H1 (cell line): ENCODE data around the gene DLK2. TPM values are rescaled to one million over a fixed set of nuclear protein-coding genes. Genes with fewer than 3 reads are reported as not detected.

ENCODE experiments used
- CTCF ChIA-PET: fragments of 300-600 bp; sonication (Branson Sonifier 250); formaldehyde crosslinking; loops from one replicate; lab custom pipeline; 2021; ENCODE audit not compliant: partially characterized antibody; lab: Charles Lee
- POLR2A ChIA-PET: fragments of 300-600 bp; sonication (Branson Sonifier 250); formaldehyde crosslinking; loops from one replicate; lab custom pipeline; 2021; ENCODE audit warnings: inconsistent platforms; ENCODE audit not compliant: partially characterized antibody; lab: Charles Lee
- DNase-seq, 2 experiments: peaks; one replicate each; pipeline versions ENCODE4 v3.0.0 to v3.0.0-alpha.2; 2010 to 2022; ENCODE audit warnings: low spot score in 2 of 2, low read depth in 1 of 2, mixed read lengths in 1 of 2
- FAIRE-seq: peaks from 2 replicates; lab custom pipeline; 2011; peaks lifted over from hg19 to GRCh38; lab: Jason Lieb, UNC
- H2AFZ ChIP-seq: 2 replicates; pipeline ENCODE4 v1.8.1; 2012; ENCODE audit warnings: low read length, inconsistent platforms
- H2AK5ac ChIP-seq: 2 replicates; pipeline ENCODE4 v1.6.1; 2013; ENCODE audit warnings: low read depth, low read length
- H2BK120ac ChIP-seq: replicated peaks from 2 replicates; pipeline ENCODE3; 2013; ENCODE audit warnings: low read depth, low read length, inconsistent platforms
- H2BK12ac ChIP-seq: 2 replicates; pipeline ENCODE4 v1.6.1; 2013; ENCODE audit warnings: low read depth, low read length
- H2BK15ac ChIP-seq: 2 replicates; pipeline ENCODE4 v1.6.1; 2013; ENCODE audit warnings: low read length
- H2BK20ac ChIP-seq: 2 replicates; pipeline ENCODE4 v1.6.1; 2013; ENCODE audit warnings: low read length
- H2BK5ac ChIP-seq: 2 replicates; pipeline ENCODE4 v1.6.1; 2013; ENCODE audit warnings: low read depth, low read length
- H3K14ac ChIP-seq: 2 replicates; pipeline ENCODE4 v1.6.1; 2013; ENCODE audit warnings: inconsistent platforms; ENCODE audit not compliant: insufficient read length
- H3K18ac ChIP-seq: 2 replicates; pipeline ENCODE4 v1.6.1; 2013; ENCODE audit warnings: low read length; ENCODE audit errors: extremely low read depth
- H3K23ac ChIP-seq: 2 replicates; pipeline ENCODE4 v1.6.1; 2013; ENCODE audit warnings: inconsistent platforms; ENCODE audit not compliant: insufficient read length
- H3K23me2 ChIP-seq: 2 replicates; pipeline ENCODE4 v1.6.1; 2013; ENCODE audit warnings: low read depth, low read length
- H3K27ac ChIP-seq: 2 replicates; pipeline ENCODE4 v1.6.1; 2011; ENCODE audit warnings: low read depth, low read length, inconsistent platforms
- H3K27me3 ChIP-seq, 4 experiments: replicated peaks in 1 of 4; 1 replicate in 1 of 4; 2 replicates in 3 of 4; pipeline versions ENCODE4 v1.6.1 to v1.8.1; 2011 to 2013; ENCODE audit warnings: low read length in 3 of 4, mild to moderate bottlenecking in 3 of 4, inconsistent platforms in 2 of 4, mixed read lengths in 2 of 4, moderate library complexity in 1 of 4; ENCODE audit not compliant: control insufficient read depth in 3 of 4, insufficient read depth in 3 of 4; ENCODE audit errors: extremely low read depth in 1 of 4
- H3K36me3 ChIP-seq, 4 experiments: 2 replicates each; pipeline versions ENCODE4 v1.6.1 to v1.8.1; 2011 to 2013; ENCODE audit warnings: mild to moderate bottlenecking in 4 of 4, low read length in 3 of 4, moderate library complexity in 2 of 4, control low read depth in 1 of 4, inconsistent platforms in 1 of 4; ENCODE audit not compliant: insufficient read depth in 4 of 4, control insufficient read depth in 2 of 4
- H3K4ac ChIP-seq: replicated peaks from 2 replicates; pipeline ENCODE3; 2013; ENCODE audit warnings: low read length, low read depth, mixed read lengths, inconsistent platforms; ENCODE audit not compliant: insufficient read length
- H3K4me1 ChIP-seq, 4 experiments: replicated peaks in 1 of 4; 1 replicate in 1 of 4; 2 replicates in 3 of 4; pipeline versions ENCODE4 v1.6.1 to v1.8.1; 2011 to 2013; ENCODE audit warnings: low read length in 3 of 4, inconsistent platforms in 2 of 4, mixed read lengths in 1 of 4; ENCODE audit not compliant: insufficient read depth in 4 of 4, control insufficient read depth in 3 of 4
- H3K4me2 ChIP-seq, 2 experiments: 2 replicates each; pipeline versions ENCODE4 v1.6.1 to v1.8.1; 2011 to 2013; ENCODE audit warnings: low read depth in 2 of 2, low read length in 2 of 2, control low read depth in 1 of 2, inconsistent platforms in 1 of 2, mild to moderate bottlenecking in 1 of 2; ENCODE audit not compliant: insufficient read depth in 1 of 2
- H3K4me3 ChIP-seq, 4 experiments: fragments of 200-600, 300-600 bp in 1 of 4; sonication (generic), shearing (Covaris generic), sonication (Bioruptor Twin) in 1 of 4; 2 replicates each; pipeline versions ENCODE4 v1.5.1 to v1.8.1; 2011 to 2016; ENCODE audit warnings: low read length in 4 of 4, low read depth in 3 of 4, control low read depth in 2 of 4, inconsistent platforms in 2 of 4, mild to moderate bottlenecking in 2 of 4, mixed read lengths in 1 of 4, moderate library complexity in 1 of 4; ENCODE audit not compliant: insufficient read depth in 2 of 4; ENCODE audit errors: extremely low read depth in 1 of 4
- H3K56ac ChIP-seq: replicated peaks from 2 replicates; pipeline ENCODE3; 2013; ENCODE audit warnings: low read depth, mild to moderate bottlenecking, mixed read lengths, low read length, inconsistent platforms; ENCODE audit not compliant: insufficient read length
- H3K79me1 ChIP-seq: 2 replicates; pipeline ENCODE4 v1.6.1; 2013; ENCODE audit warnings: low read depth, low read length, control low read depth
- H3K79me2 ChIP-seq, 2 experiments: 2 replicates each; pipeline versions ENCODE4 v1.6.1 to v1.8.1; 2012 to 2013; ENCODE audit warnings: low read length in 2 of 2, mild to moderate bottlenecking in 2 of 2, inconsistent platforms in 1 of 2; ENCODE audit not compliant: insufficient read depth in 2 of 2, control insufficient read depth in 1 of 2
- H3K9ac ChIP-seq, 4 experiments: replicated peaks in 1 of 4; 1 replicate in 1 of 4; 2 replicates in 3 of 4; pipeline versions ENCODE4 v1.6.1 to v1.8.1; 2011 to 2013; ENCODE audit warnings: low read depth in 3 of 4, low read length in 3 of 4, control low read depth in 2 of 4, mild to moderate bottlenecking in 2 of 4, moderate library complexity in 2 of 4, inconsistent platforms in 1 of 4; ENCODE audit errors: extremely low read depth in 1 of 4
- H3K9me3 ChIP-seq, 2 experiments: 2 replicates each; pipeline versions ENCODE4 v1.6.1 to v1.8.1; 2012 to 2013; ENCODE audit warnings: mild to moderate bottlenecking in 2 of 2, moderate library complexity in 2 of 2, control low read depth in 1 of 2, inconsistent platforms in 1 of 2, low read depth in 1 of 2, low read length in 1 of 2, mixed read lengths in 1 of 2; ENCODE audit not compliant: insufficient read depth in 2 of 2
- H4K20me1 ChIP-seq, 2 experiments: replicated peaks in 1 of 2; 2 replicates each; pipeline versions ENCODE3 to v1.8.1; 2011 to 2013; ENCODE audit warnings: inconsistent platforms in 2 of 2, low read length in 2 of 2, mild to moderate bottlenecking in 1 of 2; ENCODE audit not compliant: insufficient read depth in 2 of 2, control insufficient read depth in 1 of 2
- H4K5ac ChIP-seq: 2 replicates; pipeline ENCODE4 v1.6.1; 2013; ENCODE audit warnings: low read length, low read depth, mixed read lengths, inconsistent platforms; ENCODE audit not compliant: insufficient read length
- H4K8ac ChIP-seq: 2 replicates; pipeline ENCODE4 v1.8.0; 2013; ENCODE audit warnings: mild to moderate bottlenecking, moderate library complexity, low read length, inconsistent platforms; ENCODE audit not compliant: insufficient read depth; ENCODE audit errors: extremely low read depth
- H4K91ac ChIP-seq: replicated peaks from 2 replicates; pipeline ENCODE3; 2013; ENCODE audit warnings: low read length, mixed read lengths, inconsistent platforms; ENCODE audit not compliant: insufficient read length
- BCL11A ChIP-seq, 2 experiments: IDR thresholded peaks; one replicate each; pipeline ENCODE4 v1.6.1; 2011; ENCODE audit warnings: low read depth in 2 of 2, low read length in 2 of 2, mild to moderate bottlenecking in 2 of 2
- CHD1 ChIP-seq: IDR thresholded peaks from 2 replicates; pipeline ENCODE4 v1.6.1; 2012; ENCODE audit warnings: low read depth, low read length, improper control_type of control experiment
- HDAC6 ChIP-seq: IDR thresholded peaks from one replicate; pipeline ENCODE4 v1.7.1; 2012; ENCODE audit warnings: low read depth, mild to moderate bottlenecking, inconsistent platforms, low read length, moderate library complexity
- JUND ChIP-seq: IDR thresholded peaks from 2 replicates; pipeline ENCODE4 v1.6.1; 2011; ENCODE audit warnings: mild to moderate bottlenecking, improper control_type of control experiment, low read length
- KDM4A ChIP-seq: IDR thresholded peaks from one replicate; pipeline ENCODE4 v1.7.1; 2012; ENCODE audit warnings: low read depth, mild to moderate bottlenecking, moderate library complexity, low read length, inconsistent platforms; ENCODE audit not compliant: severe bottlenecking
- MAFK ChIP-seq: IDR thresholded peaks from 2 replicates; pipeline ENCODE4 v1.6.1; 2012; ENCODE audit warnings: low read depth, mild to moderate bottlenecking, improper control_type of control experiment, low read length
- POLR2A ChIP-seq, 2 experiments: IDR thresholded peaks; 1 replicate in 1 of 2; 2 replicates in 1 of 2; pipeline ENCODE4 v1.6.1; 2011; ENCODE audit warnings: low read depth in 2 of 2, low read length in 2 of 2, mild to moderate bottlenecking in 2 of 2; ENCODE audit errors: control extremely low read depth in 1 of 2
- SRF ChIP-seq: IDR thresholded peaks from 2 replicates; pipeline ENCODE4 v1.6.1; 2011; ENCODE audit warnings: mild to moderate bottlenecking, low read depth, low read length, moderate library complexity
- TAF7 ChIP-seq: optimal IDR thresholded peaks from 2 replicates; pipeline ENCODE3; 2011; ENCODE audit warnings: low read depth, mild to moderate bottlenecking, inconsistent platforms, low read length, moderate library complexity, borderline replicate concordance
- TBP ChIP-seq: IDR thresholded peaks from 2 replicates; pipeline ENCODE4 v1.6.1; 2011; ENCODE audit warnings: low read depth, low read length, improper control_type of control experiment
- TEAD4 ChIP-seq: IDR thresholded peaks from 2 replicates; pipeline ENCODE4 v1.6.1; 2012; ENCODE audit warnings: low read depth, low read length, inconsistent platforms, mixed read lengths
- USF2 ChIP-seq: IDR thresholded peaks from 2 replicates; pipeline ENCODE4 v1.6.1; 2011; ENCODE audit warnings: low read length, improper control_type of control experiment
- WGBS, 2 experiments: shearing (Covaris generic) in 1 of 2; methylation state at CpG; one replicate each; pipeline versions ENCODE4 v1.1.6 to v1.1.7; 2013 to 2015; ENCODE audit warnings: low lambda C conversion rate in 2 of 2, mixed read lengths in 2 of 2, inconsistent platforms in 1 of 2, low coverage in 1 of 2, missing lambda C conversion rate in 1 of 2; ENCODE audit not compliant: insufficient replicate concordance in 2 of 2, insufficient coverage in 1 of 2, insufficient read length in 1 of 2; ENCODE audit errors: extremely low coverage in 1 of 2, missing lambda C conversion rate in 1 of 2; 5-methylcytosine and 5-hydroxymethylcytosine counted together
- polyA plus RNA-seq, 7 experiments: library from polyadenylated mRNA; depleted of rRNA in 3 of 7; stranded (reverse) in 5 of 7; unstranded in 2 of 7; fragments of >200 nt in 5 of 7; fragments of 200-250 nt in 2 of 7; gene quantifications; 1 replicate in 5 of 7; 2 replicates in 1 of 7; 4 replicates in 1 of 7; pipeline versions ENCODE4 v1.2.1 to v1.2.3, GENCODE V29; 2011 to 2013; ENCODE audit warnings: missing spikeins in 2 of 7, mixed read lengths in 2 of 7
- total RNA-seq: library from RNA; stranded (reverse); fragmentation: NEBNext Ultra II Directional; extraction: Animal tissue kit (Norgen Biotek cat#: 25700); gene quantifications from 2 replicates; pipeline ENCODE4 v1.2.1, GENCODE V29; 2021

Gene DLK2
- total and polyA plus RNA-seq, 2 of the 8 experiments (the other 6 are each of a cell fraction or from before 2014, with no cell fraction given) = 0.37 to 0.80 TPM

GRCh38 chr6:43434001-43434840, 21.1 kb downstream of the DLK2 start:
- Histone ChIP-seq H2AFZ (no peak overlapping the region), H3K4me1 (no peaks in the 10 kb centered on the region; a peak in 2 of 7 replicates), H3K4ac (no peak overlapping the region), H2BK12ac (no peak overlapping the region), H3K18ac (no peak overlapping the region), H3K4me3 (no peak overlapping the region), H3K27ac (no peak overlapping the region), H3K36me3 (peaks cover 0 to 18% (median 2%) of the 10 kb centered on the region in 4 experiments; a peak in 5 of 8 replicates), H3K9ac (no peak overlapping the region), H2BK15ac (no peak overlapping the region), H2BK20ac (no peak overlapping the region), H3K4me2 (no peak overlapping the region), H2BK120ac (no peak overlapping the region), H3K23ac (no peak overlapping the region), H2BK5ac (no peak overlapping the region), H3K79me2 (no peaks in the 10 kb centered on the region; a peak in 1 of 4 replicates), H4K20me1 (peaks cover 0 to 2% of the 10 kb centered on the region in 2 experiments), H3K14ac (no peak overlapping the region), H3K56ac (no peak overlapping the region), H3K79me1 (no peaks in the 10 kb centered on the region; the same call in 1 of the 2 replicates), H4K8ac (no peak overlapping the region), H4K91ac (no peak overlapping the region), H2AK5ac (no peak overlapping the region), H3K23me2 (no peaks in the 10 kb centered on the region), H4K5ac (no peak overlapping the region), H3K27me3 (no peaks in the 10 kb centered on the region), H3K9me3 (no peaks in the 10 kb centered on the region)
- FAIRE-seq (no peak), DNase-seq (no peak)
- CTCF ChIA-PET = interaction anchor here (0.7 to 6.7 kb wide), 12 partner anchors 10 to 1202 kb away, joined by 3 to 46 read pairs (median 4); partner anchors contain the start of gene DLK2
- WGBS, 2 experiments = 92% methylated on average over 15 of the region's 15 CpGs; no CpG with 5 or more reads in 1 of the 2 experiments
- POLR2A ChIA-PET = interaction anchor here (0.5 to 2.8 kb wide), 5 partner anchors 10 to 260 kb away, joined by 3 to 11 read pairs (median 6); no protein-coding TSS in a partner anchor
- TF ChIP-seq CHD1 (no peak), KDM4A (no peak), MAFK (no peak), BCL11A (IDR thresholded peaks at IDR 0.05; ENCODE audit: low read depth in 2 of 2, low read length in 2 of 2) (no peak), SRF (no peak), HDAC6 (no peak), JUND (no peak), USF2 (no peak), POLR2A (IDR thresholded peaks at IDR 0.05; ENCODE audit: control extremely low read depth in 1 of 2, low read depth in 2 of 2, low read length in 2 of 2) (no peak), TBP (no peak), TEAD4 (no peak), TAF7 (no peak)
